Sigmoid colon (tissue), 4 donors: ENCODE data around the gene ZNF611.

ENCODE experiments used
- POLR2AphosphoS5 ChIP-seq, 4 donors: sonication (generic); formaldehyde crosslinking; IDR thresholded peaks; one replicate each; pipeline ENCODE4 v1.6.1; 2017; ENCODE audit warnings: antibody characterized with exemption in 4 of 4
- TF ChIP-seq, protein P1 (sequence below), 4 experiments: fragments of 450-650 bp in 3 of 4; fragments of 200-600 bp in 1 of 4; IDR thresholded peaks; one replicate each; pipeline ENCODE4 v1.5.1; 2016 to 2019; ENCODE audit warnings: antibody characterized with exemption in 4 of 4, mild to moderate bottlenecking in 3 of 4, moderate library complexity in 2 of 4

DNA sequence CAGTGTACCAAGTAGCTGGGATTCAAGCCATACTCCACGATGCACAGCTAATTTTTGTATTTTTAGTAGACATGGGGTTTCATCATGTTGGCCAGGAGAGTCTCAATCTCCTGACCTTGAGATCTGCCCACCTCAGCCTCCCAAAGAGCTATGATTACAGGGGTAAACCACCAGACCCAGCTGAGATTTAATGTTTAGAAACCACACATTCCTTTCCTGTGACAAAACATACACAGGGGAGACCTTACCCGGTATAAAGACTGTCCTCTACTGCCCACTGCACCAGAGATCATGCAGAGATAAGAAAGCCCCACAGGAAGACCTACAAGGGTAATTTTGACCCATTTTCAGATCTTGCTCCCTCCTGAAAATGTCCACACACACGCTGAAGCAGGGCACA is 73.9 kb downstream of the ZNF611 start:
- no peak for TF ChIP-seq POLR2AphosphoS5 (IDR thresholded peaks at IDR 0.05)
- TF ChIP-seq, protein P1, sequence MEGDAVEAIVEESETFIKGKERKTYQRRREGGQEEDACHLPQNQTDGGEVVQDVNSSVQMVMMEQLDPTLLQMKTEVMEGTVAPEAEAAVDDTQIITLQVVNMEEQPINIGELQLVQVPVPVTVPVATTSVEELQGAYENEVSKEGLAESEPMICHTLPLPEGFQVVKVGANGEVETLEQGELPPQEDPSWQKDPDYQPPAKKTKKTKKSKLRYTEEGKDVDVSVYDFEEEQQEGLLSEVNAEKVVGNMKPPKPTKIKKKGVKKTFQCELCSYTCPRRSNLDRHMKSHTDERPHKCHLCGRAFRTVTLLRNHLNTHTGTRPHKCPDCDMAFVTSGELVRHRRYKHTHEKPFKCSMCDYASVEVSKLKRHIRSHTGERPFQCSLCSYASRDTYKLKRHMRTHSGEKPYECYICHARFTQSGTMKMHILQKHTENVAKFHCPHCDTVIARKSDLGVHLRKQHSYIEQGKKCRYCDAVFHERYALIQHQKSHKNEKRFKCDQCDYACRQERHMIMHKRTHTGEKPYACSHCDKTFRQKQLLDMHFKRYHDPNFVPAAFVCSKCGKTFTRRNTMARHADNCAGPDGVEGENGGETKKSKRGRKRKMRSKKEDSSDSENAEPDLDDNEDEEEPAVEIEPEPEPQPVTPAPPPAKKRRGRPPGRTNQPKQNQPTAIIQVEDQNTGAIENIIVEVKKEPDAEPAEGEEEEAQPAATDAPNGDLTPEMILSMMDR (IDR thresholded peaks at IDR 0.05): no peak
